HL-60/S4 treated with retinoic acid at 250 ng/mL for 4 days and 3 days (cell line): ENCODE results near the gene GNPTG.

Experiments used
- in situ Hi-C: fragments of 300-500 bp; cut with MboI; formaldehyde crosslinking; loops from 2 replicates; pipeline ENCODE4 v1.7.0; 2022; ENCODE audit warnings: low sequenced_read_pairs

The GNPTG gene

GRCh38 chr16:1346422-1347285 lies 5.1 kb upstream of the GNPTG start:
- in situ Hi-C loops: no loop called here

GRCh38 chr16:1347286-1347855 lies 4.4 kb upstream of the GNPTG start:
- in situ Hi-C loops: no loop called here

GRCh38 chr16:1347962-1348361 lies 3.8 kb upstream of the GNPTG start:
- in situ Hi-C loops: no loop called here

GRCh38 chr16:1348441-1348840 lies 3.3 kb upstream of the GNPTG start:
- in situ Hi-C loops: no loop called here

GRCh38 chr16:1348926-1349325 lies 2.8 kb upstream of the GNPTG start:
- in situ Hi-C loops: no loop called here

- in situ Hi-C loops: no loop called here
These were observed 2.4 kb upstream of the GNPTG start for GRCh38 chr16:1349351-1349750.

- in situ Hi-C loops: no loop called here
These were observed 1.8 kb upstream of the GNPTG start for GRCh38 chr16:1349951-1350350.

- in situ Hi-C loops: no loop called here
These were observed 1.0 kb upstream of the GNPTG start for GRCh38 chr16:1350691-1351090.

- in situ Hi-C loops: no loop called here
These were observed 533 bp upstream of the GNPTG start for GRCh38 chr16:1351215-1351581.

GRCh38 chr16:1354815-1355540 lies 3.2 kb downstream of the GNPTG start:
- in situ Hi-C loops: no loop called here

GRCh38 chr16:1355591-1355990 lies 3.9 kb downstream of the GNPTG start:
- in situ Hi-C loops: no loop called here

- in situ Hi-C loops: no loop called here
These were observed 4.5 kb downstream of the GNPTG start for GRCh38 chr16:1356061-1356900.

- in situ Hi-C loops: no loop called here
These were observed 6.3 kb downstream of the GNPTG start for GRCh38 chr16:1357906-1358566.

- in situ Hi-C loops: no loop called here
These were observed 10.1 kb downstream of the GNPTG start for GRCh38 chr16:1361685-1362360.

- in situ Hi-C loops: no loop called here
These were observed 11.1 kb downstream of the GNPTG start for GRCh38 chr16:1362807-1363206.

GRCh38 chr16:1363501-1364041 lies 11.8 kb downstream of the GNPTG start:
- in situ Hi-C loops: no loop called here

GRCh38 chr16:1364510-1364909 lies 12.8 kb downstream of the GNPTG start:
- in situ Hi-C loops: no loop called here

- in situ Hi-C loops: no loop called here
These were observed 14.5 kb downstream of the GNPTG start for GRCh38 chr16:1366060-1366711.

- in situ Hi-C loops: no loop called here
These were observed 15.1 kb downstream of the GNPTG start for GRCh38 chr16:1366712-1367299.
